ENCODE measurements around the gene MUC21.
"Not testable (repeated sequence)": the region's sequence is repeated elsewhere in the genome, so short reads cannot be mapped to it uniquely, and the experiment has no call there.

Gene MUC21

GRCh38 chr6:30985490-30985889, 2.0 kb downstream of the MUC21 start:
- TF ChIP-seq ZNF274 (IDR thresholded peaks at IDR 0.05; ENCODE audit: low read depth, low read length), result no peak
- H3K4me3 ChIP-seq (ENCODE audit: low read length), result no peak overlapping the region

- TF ChIP-seq ZNF274 (IDR thresholded peaks at IDR 0.05; ENCODE audit: low read depth, low read length), result no peak
Measured at GRCh38 chr6:30987304-30987703, 3.8 kb downstream of the MUC21 start.

GRCh38 chr6:30988209-30988825, 4.8 kb downstream of the MUC21 start:
- H3K4me3 ChIP-seq (ENCODE audit: low read length), result no peak overlapping the region
- TF ChIP-seq ZNF274 (IDR thresholded peaks at IDR 0.05; ENCODE audit: low read depth, low read length), result no peak

More at GRCh38 chr6:30987304-30987703, 3.8 kb downstream of the MUC21 start:
- H3K4me3 ChIP-seq (ENCODE audit: low read length), result no peak overlapping the region

- no peak for TF ChIP-seq ZNF274 (IDR thresholded peaks at IDR 0.05; ENCODE audit: low read depth, low read length)
- H3K4me3 ChIP-seq (ENCODE audit: low read length), result no peak overlapping the region; the same call in 1 of the 2 replicates
Measured at GRCh38 chr6:30990422-30991086, 7.0 kb downstream of the MUC21 start.

- TF ChIP-seq ZNF274 (IDR thresholded peaks at IDR 0.05; ENCODE audit: low read depth, low read length), result no peak
- H3K4me3 ChIP-seq (ENCODE audit: low read length), result no peak overlapping the region
Measured at GRCh38 chr6:30991891-30992290, 8.4 kb downstream of the MUC21 start.

GRCh38 chr6:30997301-30997700, 13.8 kb downstream of the MUC21 start:
- no peak for TF ChIP-seq ZNF274 (IDR thresholded peaks at IDR 0.05; ENCODE audit: low read depth, low read length)
- H3K4me3 ChIP-seq (ENCODE audit: low read length), result no peak overlapping the region

DNA sequence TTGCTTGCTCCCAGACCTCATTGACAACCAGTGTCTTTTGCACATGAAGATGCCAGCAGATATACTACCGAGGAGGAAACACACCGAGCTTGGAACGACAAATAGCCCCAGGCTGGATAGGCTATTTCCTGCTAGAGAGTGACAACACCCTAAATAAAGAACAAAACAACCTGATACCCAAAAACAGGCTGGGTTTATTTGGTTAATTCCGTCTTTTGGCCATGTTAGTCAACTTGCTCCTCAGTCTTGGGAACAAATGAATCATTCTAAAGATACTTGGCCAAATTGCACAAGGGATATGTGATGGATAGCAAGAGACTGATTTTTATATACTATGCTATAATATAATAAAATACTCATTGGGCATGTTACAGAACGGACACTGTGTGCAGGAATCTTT, 15.3 kb downstream of the MUC21 start:
- H3K4me3 ChIP-seq (ENCODE audit: low read length), result no peak overlapping the region
- no peak for TF ChIP-seq ZNF274 (IDR thresholded peaks at IDR 0.05; ENCODE audit: low read depth, low read length)

- not testable (repeated sequence) for H3K4me3 ChIP-seq (ENCODE audit: low read length)
Measured at GRCh38 chr6:31000067-31000860, 16.7 kb downstream of the MUC21 start.

DNA sequence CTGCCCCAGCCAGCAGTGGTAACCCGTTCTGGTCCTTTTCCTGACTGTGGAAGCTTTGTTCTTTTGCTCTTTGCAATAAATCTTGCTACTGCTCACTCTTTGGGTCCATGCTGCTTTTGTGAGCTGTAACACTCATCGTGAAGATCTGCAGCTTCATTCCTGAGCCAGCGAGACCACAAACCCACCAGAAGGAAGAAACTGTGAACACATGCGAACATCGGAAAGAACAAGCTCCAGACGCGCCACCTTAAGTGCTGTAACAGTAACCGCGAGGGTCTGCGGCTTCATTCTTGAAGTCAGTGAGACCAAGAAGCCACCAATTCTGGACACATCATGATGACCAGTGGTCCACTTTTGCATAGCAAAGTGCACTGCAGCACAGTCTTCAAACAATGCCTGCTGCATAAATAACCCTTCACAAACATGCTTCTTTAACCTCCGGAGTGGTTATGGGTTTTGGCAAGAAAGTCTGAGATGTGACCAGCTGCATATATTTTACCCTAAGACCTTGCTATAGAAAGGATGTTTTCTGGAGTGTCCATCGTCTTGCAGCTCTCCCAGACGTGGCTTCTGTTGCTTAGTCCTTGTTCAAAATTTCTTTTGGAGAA, 17.9 kb downstream of the MUC21 start:
- TF ChIP-seq ZNF274 (IDR thresholded peaks at IDR 0.05; ENCODE audit: low read depth, low read length), result no peak
- no peak overlapping the region for H3K4me3 ChIP-seq (ENCODE audit: low read length)

DNA sequence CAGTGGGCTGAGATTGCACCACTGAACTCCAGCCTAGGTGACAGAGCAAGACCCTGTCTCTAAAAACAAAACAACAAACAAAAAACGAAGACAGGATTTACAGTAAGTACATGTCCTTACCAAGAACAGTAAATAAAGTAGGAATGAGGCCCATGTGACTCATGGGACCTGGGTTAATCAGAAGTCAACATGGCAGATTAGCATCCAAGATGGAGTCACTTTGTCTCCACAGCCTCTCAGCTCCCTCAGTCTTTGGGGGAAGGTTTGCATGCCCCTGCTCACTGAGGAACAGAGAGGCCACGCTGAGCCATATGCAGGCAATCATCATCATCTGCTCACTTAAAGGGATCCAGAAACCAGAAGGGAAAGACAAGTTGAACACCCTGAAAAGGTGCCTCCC, 19.0 kb downstream of the MUC21 start:
- no peak overlapping the region for H3K4me3 ChIP-seq (ENCODE audit: low read length)
- no peak for TF ChIP-seq ZNF274 (IDR thresholded peaks at IDR 0.05; ENCODE audit: low read depth, low read length)

DNA sequence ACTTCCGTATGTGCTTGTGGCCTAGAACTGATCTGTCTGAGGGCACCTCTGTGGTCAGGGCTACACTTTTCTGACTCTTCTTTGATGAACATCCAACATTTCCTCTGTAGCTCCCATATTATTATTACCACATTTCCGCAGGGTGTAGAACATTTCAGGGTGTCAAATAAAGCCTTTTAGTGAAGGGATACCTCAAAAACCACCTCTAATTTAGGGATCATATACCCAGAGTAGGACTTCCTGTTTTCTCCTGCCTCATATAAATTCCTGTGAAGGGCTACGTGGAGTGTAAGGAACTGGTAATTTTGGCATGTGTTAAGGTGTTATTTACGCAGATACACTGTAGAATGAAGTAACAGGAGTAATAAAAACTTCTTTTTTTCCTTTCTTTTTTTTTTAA, 21.3 kb downstream of the MUC21 start:
- TF ChIP-seq ZNF274 (IDR thresholded peaks at IDR 0.05; ENCODE audit: low read depth, low read length), result no peak
- no peak overlapping the region for H3K4me3 ChIP-seq (ENCODE audit: low read length)

DNA sequence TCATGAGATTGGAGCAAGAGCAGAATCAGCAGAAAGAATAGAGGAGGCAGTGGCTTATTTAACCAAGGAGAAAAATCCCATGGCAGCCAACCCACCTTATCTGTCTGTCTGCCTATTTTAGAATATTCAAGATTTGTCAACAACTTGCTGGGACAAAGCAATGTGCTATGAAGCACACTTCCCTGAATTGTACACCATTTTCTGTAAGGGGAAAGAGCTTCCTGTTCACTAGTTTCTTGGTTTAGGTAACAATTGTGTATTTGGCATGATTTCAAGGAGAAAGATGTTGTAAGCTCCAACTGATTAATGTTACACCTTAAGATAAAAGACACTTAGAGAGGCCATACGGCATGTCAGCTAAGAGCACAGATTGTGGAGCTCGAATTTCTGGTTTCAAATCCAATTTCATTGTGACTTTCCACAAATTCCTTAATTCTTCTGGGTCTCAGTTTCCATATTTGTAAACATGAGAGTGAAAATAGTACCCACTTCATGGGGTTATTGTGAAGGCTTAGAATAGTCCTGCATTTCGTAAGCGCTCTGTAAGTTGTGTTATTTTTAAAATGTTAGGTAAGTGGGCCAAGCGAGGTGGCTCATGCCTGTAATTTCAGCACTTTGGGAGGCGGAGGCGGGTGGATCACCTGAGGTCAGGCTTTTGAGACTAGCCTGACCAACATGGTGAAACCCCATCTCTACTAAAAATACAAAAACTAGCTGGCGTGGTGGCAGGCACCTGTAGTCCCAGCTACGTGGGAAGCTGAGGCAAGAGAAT, 21.9 kb downstream of the MUC21 start:
- no peak for TF ChIP-seq ZNF274 (IDR thresholded peaks at IDR 0.05; ENCODE audit: low read depth, low read length)
- no peak overlapping the region for H3K4me3 ChIP-seq (ENCODE audit: low read length)

DNA sequence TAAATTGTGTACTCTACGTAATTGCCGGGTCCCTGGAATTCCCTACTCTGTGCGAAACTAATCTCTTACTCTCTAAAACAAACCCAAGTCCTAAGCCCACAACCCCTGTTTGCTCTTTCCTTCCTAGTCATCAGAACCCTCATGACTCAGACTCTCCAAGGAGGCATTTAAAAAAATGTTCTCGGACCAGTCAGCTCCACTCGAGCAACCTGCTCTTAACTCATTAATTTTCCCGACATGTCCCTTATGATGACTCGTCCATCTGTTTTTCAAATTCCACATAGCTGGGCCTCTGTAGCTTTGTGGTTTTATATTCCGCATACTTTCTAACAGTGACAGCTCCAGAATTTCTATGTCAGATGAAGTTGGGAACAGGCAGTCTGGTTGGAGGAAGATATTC, 24.2 kb downstream of the MUC21 start:
- no peak for TF ChIP-seq ZNF274 (IDR thresholded peaks at IDR 0.05; ENCODE audit: low read depth, low read length)
- H3K4me3 ChIP-seq (ENCODE audit: low read length), result no peak overlapping the region

GRCh38 chr6:31008165-31008564, 24.6 kb downstream of the MUC21 start:
- no peak for TF ChIP-seq ZNF274 (IDR thresholded peaks at IDR 0.05; ENCODE audit: low read depth, low read length)
- H3K4me3 ChIP-seq (ENCODE audit: low read length), result no peak overlapping the region

Measured in GM08714 (cell line).